Hepatocyte (in vitro differentiated cells): Measurements from ENCODE around the gene COL4A2.

ENCODE experiments used
- CTCF ChIP-seq: fragments of 200-600 bp; sonication (generic); IDR thresholded peaks from 2 replicates; pipeline ENCODE4 v1.5.1; 2016; ENCODE audit warnings: antibody characterized with exemption, mild to moderate bottlenecking; ENCODE audit not compliant: poor library complexity
- EZH2phosphoT487 ChIP-seq: fragments of 200-600 bp; sonication (generic); IDR thresholded peaks from one replicate; pipeline ENCODE4 v1.6.1; 2018; ENCODE audit warnings: antibody characterized with exemption, mild to moderate bottlenecking, low read depth, moderate library complexity; ENCODE audit not compliant: unreplicated experiment, severe bottlenecking

- TF ChIP-seq CTCF: no peak
- TF ChIP-seq EZH2phosphoT487: no peak
Measured at GRCh38 chr13:110377826-110378201, 70.7 kb downstream of the COL4A2 start.
